ENCODE results near the gene TNRC6B. TPM values are rescaled to one million over a fixed set of nuclear protein-coding genes. Genes with fewer than 3 reads are reported as not detected.

TNRC6B gene
- total RNA-seq, 1 experiment from 2014 or later = 58.1 TPM

- H3K27ac Mint-ChIP-seq = peak overlapping the region in 1 of 3 experiments; percentile 29; a peak in 3 of 7 replicates
- no peak overlapping the region for H3T11ph ChIP-seq (ENCODE audit: low read length)
Measured at GRCh38 chr22:40128989-40129388, 48.7 kb upstream of the TNRC6B start.

More at GRCh38 chr22:40128989-40129388, 48.7 kb upstream of the TNRC6B start:
- Histone ChIP-seq H3K4me1 (ENCODE audit: insufficient read depth, low read length) (no peaks in the 10 kb centered on the region; the same call in 1 of the 2 replicates), H2AK5ac (ENCODE audit: insufficient read length, low read length) (no peak overlapping the region), H4K91ac (ENCODE audit: insufficient read length, low read depth, low read length) (no peak overlapping the region), H4K5ac (ENCODE audit: insufficient read length, low read depth, low read length) (no peak overlapping the region), H2BK120ac (ENCODE audit: low read depth, low read length, poor library complexity, severe bottlenecking) (no peak overlapping the region), H3K9me3 (ENCODE audit: control insufficient read depth, low read depth, low read length) (no peaks in the 10 kb centered on the region), H3K79me1 (ENCODE audit: insufficient read depth, low read depth, low read length, poor library complexity, severe bottlenecking) (no peaks in the 10 kb centered on the region), H3K79me2 (ENCODE audit: insufficient read depth, low read length) (no peaks in the 10 kb centered on the region), H2BK15ac (ENCODE audit: low read depth, low read length) (no peak overlapping the region), H2BK5ac (ENCODE audit: insufficient read length, low read length) (no peak overlapping the region), H4K20me1 (ENCODE audit: control insufficient read depth, insufficient read depth, insufficient read length) (no peaks in the 10 kb centered on the region), H3K27ac (ENCODE audit: insufficient read length, low read depth, low read length) (no peak overlapping the region), H2AFZ (ENCODE audit: low read length) (no peak overlapping the region), H3K27me3 (ENCODE audit: insufficient read depth, low read length) (no peaks in the 10 kb centered on the region), H2BK12ac (ENCODE audit: insufficient read length, low read depth, low read length) (no peak overlapping the region), H3K23ac (ENCODE audit: insufficient read length, low read depth, low read length) (no peak overlapping the region), H3K56ac (ENCODE audit: insufficient read length, low read depth, low read length) (no peak overlapping the region), H3K9ac (ENCODE audit: extremely low read depth, insufficient read length, low read length) (no peak overlapping the region), H3K14ac (ENCODE audit: insufficient read depth, low read length) (no peak overlapping the region), H4K8ac (replicated peaks; ENCODE audit: insufficient read length, low read depth, low read length) (no peak overlapping the region), H3K4me2 (ENCODE audit: insufficient read depth, insufficient read length, low read length) (no peak overlapping the region), H2BK20ac (ENCODE audit: low read depth, low read length, poor library complexity, severe bottlenecking) (no peak overlapping the region), H3K18ac (ENCODE audit: insufficient read length, low read depth, low read length) (no peak overlapping the region), H3K23me2 (ENCODE audit: insufficient read length, low read depth, low read length, poor library complexity, severe bottlenecking) (no peaks in the 10 kb centered on the region), H3K4ac (ENCODE audit: low read depth, low read length) (no peak overlapping the region)
- no peak for TF ChIP-seq CTCF (conservative IDR thresholded peaks at IDR 0.05)
- no CpG with 5 or more reads among the region's 4 CpGs for WGBS (ENCODE audit: extremely low coverage, insufficient read length, low lambda C conversion rate)
- no peak for DNase-seq
- Mint-ChIP-seq H3K27me3 (ENCODE audit: low read depth) (no peaks in the 10 kb centered on the region), H3K36me3 (ENCODE audit: insufficient read depth in 1 of 3, low read depth in 3 of 3) (peaks cover 0 to 16% (median 2%) of the 10 kb centered on the region in 3 experiments; a peak in 4 of 7 replicates), H3K4me1 (0 out of 4 replicates have a peak, but pooled peaks cover 0 to 3% of the 10 kb centered on the region in 2 experiments), H3K9me3 (no peaks in the 10 kb centered on the region), H3K4me3 (no peak overlapping the region)

Data from H9 (cell line).